NCI-H2196 (cell line): ENCODE measurements around the gene GTF2F2.

Source experiments
- DNase-seq: peaks from one replicate; lab custom pipeline; 2025; ENCODE audit not compliant: unreplicated experiment; lab: John Stamatoyannopoulos, UW

The GTF2F2 gene

DNA sequence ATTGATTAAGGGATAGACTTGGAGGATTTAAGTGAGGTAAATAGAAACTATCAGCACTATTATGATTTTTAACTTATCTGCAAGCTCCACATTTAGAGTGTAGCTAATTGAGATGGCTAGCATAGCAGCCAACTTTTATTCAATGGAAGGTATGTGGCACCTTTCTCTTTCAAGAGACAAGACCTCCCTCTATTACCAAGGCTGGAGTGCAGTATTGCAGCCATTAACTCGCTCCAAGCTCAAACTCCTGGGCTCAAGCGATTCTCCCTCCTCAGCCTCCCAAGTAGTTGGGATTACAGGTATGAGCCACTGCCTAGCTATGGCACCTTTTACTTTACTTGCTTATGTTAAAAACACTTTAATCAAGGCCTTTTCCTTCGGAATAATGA is 212.5 kb downstream of the GTF2F2 start:
- no peak for DNase-seq

DNA sequence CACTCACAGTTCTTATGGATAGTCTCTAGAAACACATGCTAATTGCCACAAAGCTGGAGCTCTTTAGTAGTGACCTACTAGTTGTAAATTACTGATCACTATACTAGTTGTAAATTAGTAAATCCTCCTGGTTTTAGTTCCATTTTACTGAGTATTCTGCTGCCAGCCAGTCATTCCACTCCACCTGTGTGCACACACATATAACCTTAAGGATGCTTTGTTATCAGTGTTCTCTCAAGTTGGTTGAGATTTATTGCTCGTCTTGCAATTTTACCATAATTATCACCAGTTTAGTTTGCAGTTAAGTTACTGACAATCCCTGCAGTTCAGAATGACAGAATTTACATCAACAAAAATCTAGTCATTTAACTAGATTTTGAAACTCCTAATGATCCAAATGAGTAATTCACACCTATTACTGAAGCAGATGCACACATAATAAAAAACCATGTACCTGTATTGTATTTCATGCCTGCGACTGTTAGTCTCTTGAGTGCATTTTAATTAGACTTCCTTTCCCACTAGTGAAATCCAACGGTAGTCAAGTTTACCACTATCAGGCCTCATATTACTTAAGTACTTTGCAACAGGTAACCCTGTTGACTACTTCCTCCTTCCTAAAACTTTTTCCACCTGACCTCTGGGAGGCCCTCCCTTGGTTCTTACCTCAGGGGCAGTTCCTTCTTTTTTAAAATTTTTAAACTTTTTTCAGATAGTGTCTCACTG is 213.1 kb downstream of the GTF2F2 start:
- DNase-seq, result no peak
